Activated CD4-positive, CD25-positive, alpha-beta regulatory T cell treated with anti-CD3 and anti-CD28 coated beads, Interleukin-2, amount 50 U/mL, for 24 hours (primary cell): ENCODE measurements around the gene FBXW12.
"Not testable (repeated sequence)": the region's sequence is repeated elsewhere in the genome, so short reads cannot be mapped to it uniquely, and the experiment has no call there.

Source experiments
- ATAC-seq, 2 donors: fragments of 150-1000 bp; cut with Tn5 transposase; one replicate each; pipeline ENCODE4 v1.10.0; 2021; ENCODE audit warnings: mild to moderate bottlenecking in 1 of 2, moderate library complexity in 1 of 2

Gene FBXW12

GRCh38 chr3:48387634-48388033 lies 15.6 kb downstream of the FBXW12 start:
- ATAC-seq: no peak

- ATAC-seq: no peak
Measured at GRCh38 chr3:48388966-48389365, 16.9 kb downstream of the FBXW12 start.

- ATAC-seq: no peak
Measured at GRCh38 chr3:48394391-48394790, 22.4 kb downstream of the FBXW12 start.

- no peak for ATAC-seq
Measured at GRCh38 chr3:48395714-48396113, 23.7 kb downstream of the FBXW12 start.

GRCh38 chr3:48397767-48398681 lies 26.0 kb downstream of the FBXW12 start:
- no peak for ATAC-seq

GRCh38 chr3:48398701-48399386 lies 26.8 kb downstream of the FBXW12 start:
- ATAC-seq: no peak

GRCh38 chr3:48399387-48400172 lies 27.6 kb downstream of the FBXW12 start:
- no peak for ATAC-seq

- peak; percentile 51 to 79 for ATAC-seq
Measured at GRCh38 chr3:48400824-48401433, 28.9 kb downstream of the FBXW12 start.

GRCh38 chr3:48401434-48401901 lies 29.4 kb downstream of the FBXW12 start:
- not testable (repeated sequence) for ATAC-seq

- no peak for ATAC-seq
Measured at GRCh38 chr3:48402281-48402732, 30.3 kb downstream of the FBXW12 start.

- ATAC-seq: no peak
Measured at GRCh38 chr3:48402907-48403306, 30.9 kb downstream of the FBXW12 start.

- no peak for ATAC-seq
Measured at GRCh38 chr3:48403533-48404439, 31.8 kb downstream of the FBXW12 start.

GRCh38 chr3:48404440-48405342 lies 32.7 kb downstream of the FBXW12 start:
- ATAC-seq: no peak

- no peak for ATAC-seq
Measured at GRCh38 chr3:48405343-48405881, 33.4 kb downstream of the FBXW12 start.

- ATAC-seq: no peak
Measured at GRCh38 chr3:48405971-48406370, 34.0 kb downstream of the FBXW12 start.

GRCh38 chr3:48406443-48407431 lies 34.7 kb downstream of the FBXW12 start:
- ATAC-seq: no peak

- no peak for ATAC-seq
Measured at GRCh38 chr3:48407542-48408099, 35.6 kb downstream of the FBXW12 start.

- ATAC-seq: no peak
Measured at GRCh38 chr3:48408823-48409281, 36.8 kb downstream of the FBXW12 start.
